Right atrium auricular region (tissue), 2 donors: ENCODE measurements around the gene SLC24A4. TPM values are rescaled to one million over a fixed set of nuclear protein-coding genes. Genes with fewer than 3 reads are reported as not detected.
A peak's percentile ranks its signal among the peaks of the same experiment; 100 is the strongest.

Source experiments
- DNase-seq: peaks from one replicate; pipeline ENCODE4 v3.0.0-alpha.2; 2019; ENCODE audit warnings: low spot score
- H3K27ac ChIP-seq, 2 donors: fragments of 200-600 bp; sonication (generic); 1 replicate in 1 of 2; 2 replicates in 1 of 2; pipeline ENCODE4 v1.5.1; 2016 to 2019
- H3K27me3 ChIP-seq, 2 donors: fragments of 200-600 bp; sonication (generic); one replicate each; pipeline versions ENCODE4 v1.5.1 to v1.6.0; 2017 to 2019
- H3K36me3 ChIP-seq: fragments of 200-600 bp; sonication (generic); one replicate; pipeline ENCODE4 v1.5.1; 2016
- H3K4me1 ChIP-seq, 2 donors: fragments of 200-600 bp; sonication (generic); one replicate each; pipeline versions ENCODE4 v1.5.1 to v1.6.0; 2017 to 2019
- H3K4me3 ChIP-seq, 2 donors: fragments of 200-600 bp; sonication (generic); 1 replicate in 1 of 2; 2 replicates in 1 of 2; pipeline ENCODE4 v1.5.1; 2017 to 2019; ENCODE audit warnings: mild to moderate bottlenecking in 1 of 2, moderate library complexity in 1 of 2
- H3K9me3 ChIP-seq, 2 donors: fragments of 200-600 bp; sonication (generic); one replicate each; pipeline ENCODE4 v1.5.1; 2019
- CTCF ChIP-seq, 2 donors: fragments of 200-600 bp; sonication (generic); IDR thresholded peaks; one replicate each; pipeline ENCODE4 v1.5.1; 2019; ENCODE audit warnings: antibody characterized with exemption in 2 of 2
- total RNA-seq, 2 donors: library from RNA; depleted of rRNA; stranded (reverse); fragments of >200 nt; gene quantifications; one replicate each; pipeline ENCODE4 v1.1.0, GENCODE V29; 2016

The SLC24A4 gene
- total RNA-seq, result under 1 TPM; 0.04 to 0.24 TPM

- Histone ChIP-seq H3K4me1 (peaks cover 0 to 19% of the 10 kb centered on the region in 2 donors), H3K4me3 (peak within 1 kb of the TSS in 1 of 2 donors; percentile 42), H3K27ac (no peak within 1 kb of the TSS), H3K9me3 (no peaks in the 10 kb centered on the region), H3K36me3 (no peaks in the 10 kb centered on the region), H3K27me3 (peaks cover 0 to 4% of the 10 kb centered on the region in 2 donors)
- DNase-seq, result no peak
- no peak for TF ChIP-seq CTCF (IDR thresholded peaks at IDR 0.05)
Observed at GRCh38 chr14:92323011-92323915, at the start of gene SLC24A4. Gene SLC24A4 (plus strand): TSS chr14:92323165. CDS start chr14:92323831, 666 bp downstream.

GRCh38 chr14:92273166-92273565, 49.8 kb upstream of the SLC24A4 start:
- no peak overlapping the region for H3K4me3 ChIP-seq
- H3K27ac ChIP-seq, result no peak overlapping the region
- no peak for TF ChIP-seq CTCF (IDR thresholded peaks at IDR 0.05)
- no peaks in the 10 kb centered on the region for H3K36me3 ChIP-seq
- no peak for DNase-seq
- H3K27me3 ChIP-seq, result no peaks in the 10 kb centered on the region
- no peaks in the 10 kb centered on the region for H3K9me3 ChIP-seq
- H3K4me1 ChIP-seq, result no peaks in the 10 kb centered on the region

GRCh38 chr14:92274055-92274454, 48.9 kb upstream of the SLC24A4 start:
- no peaks in the 10 kb centered on the region for H3K27me3 ChIP-seq
- no peak overlapping the region for H3K4me3 ChIP-seq
- no peak for TF ChIP-seq CTCF (IDR thresholded peaks at IDR 0.05)
- no peak overlapping the region for H3K27ac ChIP-seq
- H3K4me1 ChIP-seq, result no peaks in the 10 kb centered on the region
- DNase-seq, result no peak
- no peaks in the 10 kb centered on the region for H3K9me3 ChIP-seq
- H3K36me3 ChIP-seq, result no peaks in the 10 kb centered on the region

GRCh38 chr14:92276074-92276473, 46.9 kb upstream of the SLC24A4 start:
- H3K4me1 ChIP-seq, result no peaks in the 10 kb centered on the region
- DNase-seq, result no peak
- H3K27ac ChIP-seq, result no peak overlapping the region
- H3K27me3 ChIP-seq, result no peaks in the 10 kb centered on the region
- H3K9me3 ChIP-seq, result no peaks in the 10 kb centered on the region
- no peak for TF ChIP-seq CTCF (IDR thresholded peaks at IDR 0.05)
- H3K36me3 ChIP-seq, result no peaks in the 10 kb centered on the region
- H3K4me3 ChIP-seq, result no peak overlapping the region

GRCh38 chr14:92277031-92277430, 45.9 kb upstream of the SLC24A4 start:
- Histone ChIP-seq H3K4me3 (no peak overlapping the region), H3K9me3 (no peaks in the 10 kb centered on the region), H3K27me3 (no peaks in the 10 kb centered on the region), H3K27ac (no peak overlapping the region), H3K4me1 (no peaks in the 10 kb centered on the region), H3K36me3 (no peaks in the 10 kb centered on the region)
- TF ChIP-seq CTCF (IDR thresholded peaks at IDR 0.05), result no peak
- no peak for DNase-seq
